Measurements from ENCODE around the gene KCNH8. TPM values are rescaled to one million over a fixed set of nuclear protein-coding genes. Genes with fewer than 3 reads are reported as not detected.

Gene KCNH8
- not detected in 2 replicates for total RNA-seq

DNA sequence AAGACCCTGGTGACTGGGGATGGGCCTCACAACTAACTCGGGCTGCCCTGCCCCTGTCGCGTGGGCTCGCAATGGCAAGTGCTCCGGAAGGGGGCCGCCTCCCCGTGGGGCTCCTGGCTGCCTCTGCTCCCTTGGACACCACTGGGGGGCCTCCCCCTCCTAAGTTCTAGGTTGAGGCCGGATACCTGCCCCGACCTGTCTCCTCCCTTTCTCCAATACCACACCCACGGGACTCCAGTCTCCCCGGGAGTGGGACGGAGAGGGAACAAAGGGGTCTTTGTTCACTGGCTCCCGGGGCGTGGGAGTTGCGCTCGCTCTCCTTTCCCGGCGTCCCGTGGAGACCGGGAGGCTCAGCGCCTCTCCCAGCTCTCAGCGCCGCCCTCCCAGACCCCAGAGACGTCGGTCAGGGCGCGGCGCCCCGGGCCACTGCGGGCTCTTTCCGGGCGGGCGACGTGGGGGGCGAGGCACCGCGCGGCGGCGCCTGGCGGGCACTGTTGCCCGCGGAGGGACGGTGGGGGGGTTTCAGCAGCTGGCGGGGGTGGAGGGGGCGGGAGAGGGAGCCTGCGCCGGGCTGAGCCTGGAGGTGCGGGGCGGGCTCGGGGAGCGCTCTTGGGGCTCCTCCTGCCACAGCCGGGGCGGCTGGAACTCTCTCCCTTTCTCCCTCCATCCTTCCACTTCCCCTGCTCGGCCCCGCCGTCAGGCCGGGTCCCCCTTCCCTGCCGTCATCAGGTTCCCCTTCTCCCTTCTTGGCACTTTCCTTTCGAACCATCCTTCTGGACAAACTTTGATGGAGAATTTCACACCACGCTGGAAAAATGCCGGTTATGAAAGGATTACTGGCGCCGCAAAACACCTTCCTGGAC, at the start of gene KCNH8:
KCNH8 (plus strand) TSS at position 606 of the 863 bp plus-strand sequence; CDS start at position 816, 210 bp downstream.

